ENCODE data around the gene NFE2L2.

DNA sequence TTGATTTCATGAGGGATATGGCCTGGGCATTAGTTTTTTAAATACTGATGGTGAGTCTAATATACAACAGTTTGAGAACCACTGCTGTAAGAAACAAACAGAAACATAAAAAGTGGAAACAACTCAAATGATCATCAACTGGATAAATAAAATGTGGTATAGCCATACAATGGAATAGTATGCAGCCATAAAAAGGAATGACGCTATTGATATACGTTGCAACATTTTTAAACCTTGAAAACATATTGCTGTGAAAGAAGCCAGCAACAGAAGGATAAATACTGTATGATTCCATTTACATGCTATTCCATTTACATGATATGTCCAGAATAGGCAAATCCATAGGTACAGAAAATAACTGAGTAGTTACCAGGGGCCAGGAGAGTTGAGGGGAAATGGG, 6.5 kb downstream of the NFE2L2 start:
- TF ChIP-seq, protein P1, sequence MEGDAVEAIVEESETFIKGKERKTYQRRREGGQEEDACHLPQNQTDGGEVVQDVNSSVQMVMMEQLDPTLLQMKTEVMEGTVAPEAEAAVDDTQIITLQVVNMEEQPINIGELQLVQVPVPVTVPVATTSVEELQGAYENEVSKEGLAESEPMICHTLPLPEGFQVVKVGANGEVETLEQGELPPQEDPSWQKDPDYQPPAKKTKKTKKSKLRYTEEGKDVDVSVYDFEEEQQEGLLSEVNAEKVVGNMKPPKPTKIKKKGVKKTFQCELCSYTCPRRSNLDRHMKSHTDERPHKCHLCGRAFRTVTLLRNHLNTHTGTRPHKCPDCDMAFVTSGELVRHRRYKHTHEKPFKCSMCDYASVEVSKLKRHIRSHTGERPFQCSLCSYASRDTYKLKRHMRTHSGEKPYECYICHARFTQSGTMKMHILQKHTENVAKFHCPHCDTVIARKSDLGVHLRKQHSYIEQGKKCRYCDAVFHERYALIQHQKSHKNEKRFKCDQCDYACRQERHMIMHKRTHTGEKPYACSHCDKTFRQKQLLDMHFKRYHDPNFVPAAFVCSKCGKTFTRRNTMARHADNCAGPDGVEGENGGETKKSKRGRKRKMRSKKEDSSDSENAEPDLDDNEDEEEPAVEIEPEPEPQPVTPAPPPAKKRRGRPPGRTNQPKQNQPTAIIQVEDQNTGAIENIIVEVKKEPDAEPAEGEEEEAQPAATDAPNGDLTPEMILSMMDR (IDR thresholded peaks at IDR 0.05; ENCODE audit: insufficient read depth, low read length, poor library complexity, severe bottlenecking), result no peak
- no peak for TF ChIP-seq EZH2phosphoT487 (conservative IDR thresholded peaks at IDR 0.05; ENCODE audit: low read length)

Measured in SU-DHL-6 (cell line).